Activated CD8-positive, alpha-beta memory T cell treated with anti-CD3 and anti-CD28 coated beads for 24 hours (primary cell): ENCODE results near the gene QKI.
"Not testable (repeated sequence)": the region's sequence is repeated elsewhere in the genome, so short reads cannot be mapped to it uniquely, and the experiment has no call there.

ENCODE experiments used
- DNase-seq: peaks from one replicate; pipeline ENCODE4 v3.0.0-alpha.2; 2020

QKI gene

DNA sequence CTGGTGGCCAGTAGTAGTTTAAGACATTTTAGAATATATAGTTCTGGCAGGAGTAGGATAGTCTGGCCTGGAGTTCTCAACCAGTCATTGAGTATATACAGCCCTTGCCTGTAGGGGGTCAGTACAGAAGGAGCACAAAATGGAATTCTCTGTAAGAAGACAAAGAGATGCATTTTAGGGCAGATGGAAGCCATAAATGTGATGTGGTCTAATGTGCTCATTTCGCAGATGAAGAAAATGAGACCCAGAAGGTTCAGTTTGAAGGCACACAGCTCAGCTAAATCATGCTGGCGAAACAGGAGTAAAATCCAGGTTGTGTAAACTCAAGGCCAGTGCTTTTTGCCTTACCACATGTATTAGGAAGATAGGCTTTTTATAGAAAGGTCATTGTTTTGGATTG lies 29.6 kb downstream of the QKI start:
- DNase-seq, result no peak

DNA sequence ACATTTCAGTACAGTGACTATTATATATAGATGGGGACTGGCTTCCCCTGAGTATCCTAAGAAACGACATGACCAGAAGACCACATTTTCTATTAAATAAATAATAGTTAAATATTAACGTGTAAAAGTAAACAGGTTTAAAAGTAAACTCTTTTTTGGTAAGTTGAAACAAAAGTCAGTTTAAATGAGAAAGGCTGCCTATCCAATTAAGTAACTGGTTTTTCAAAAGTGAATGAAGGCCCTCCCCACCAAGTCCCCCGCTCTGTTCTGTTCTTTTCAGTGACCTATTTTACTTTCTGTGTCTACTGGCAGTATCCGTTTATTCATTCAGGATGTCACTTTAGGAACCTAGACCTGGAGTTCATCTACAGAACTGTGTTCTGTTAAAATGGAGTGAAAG lies 32.0 kb downstream of the QKI start:
- no peak for DNase-seq

DNA sequence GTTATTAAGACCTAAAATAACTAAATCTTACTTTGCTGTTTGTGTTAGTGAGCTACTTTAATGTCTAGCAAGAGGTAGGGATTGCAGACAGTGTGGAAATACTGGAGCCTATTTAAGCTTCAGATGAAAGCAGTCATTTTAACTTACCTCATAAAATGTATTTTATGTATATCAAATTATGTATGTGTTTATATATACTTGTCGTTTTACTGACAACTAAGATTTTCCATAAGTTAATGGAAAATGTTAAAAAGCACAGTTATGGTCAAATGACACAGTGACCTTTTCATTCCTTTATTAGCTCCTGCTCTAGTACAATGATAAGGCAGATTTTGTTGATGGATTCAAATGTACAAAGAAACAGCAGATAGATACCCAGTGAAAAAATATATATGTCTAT lies 34.6 kb downstream of the QKI start:
- no peak for DNase-seq

DNA sequence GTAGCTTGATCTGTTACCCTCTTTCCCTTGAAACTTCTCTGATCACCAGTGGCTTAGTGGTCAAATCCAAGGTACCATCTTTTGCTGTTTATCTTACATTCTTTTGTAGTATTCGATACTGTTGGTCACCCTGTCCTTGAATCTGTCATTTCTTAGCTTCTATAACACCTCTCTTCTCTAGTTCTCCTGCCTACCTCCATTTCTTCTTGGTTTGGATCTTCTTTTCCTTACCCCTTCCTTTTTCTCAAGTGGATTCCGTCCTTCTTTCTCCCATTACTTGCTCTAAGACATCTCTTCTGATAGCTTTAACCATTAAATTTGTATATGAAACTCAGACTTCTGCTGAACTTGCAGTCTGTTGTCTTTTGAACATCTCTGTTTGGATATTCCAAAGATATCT lies 39.9 kb downstream of the QKI start:
- no peak for DNase-seq

DNA sequence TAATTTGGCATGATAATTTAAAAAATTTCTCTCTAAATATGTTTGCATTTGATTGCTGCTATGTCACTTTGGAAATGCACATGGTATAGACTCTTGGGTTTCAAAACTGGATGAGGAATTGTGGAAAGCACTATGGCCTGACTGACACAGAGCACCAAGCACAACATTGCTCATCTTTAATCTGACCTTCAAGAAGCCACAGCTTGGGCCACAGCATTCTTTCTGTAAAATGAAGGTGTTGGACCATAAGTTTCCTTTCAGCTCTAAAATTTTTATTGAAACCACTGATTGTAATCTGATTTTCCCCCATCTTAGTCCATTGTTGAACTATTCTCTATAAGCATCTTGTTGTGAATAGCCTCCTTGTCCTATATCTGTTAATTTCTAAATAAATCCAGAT lies 41.0 kb downstream of the QKI start:
- DNase-seq, result no peak

DNA sequence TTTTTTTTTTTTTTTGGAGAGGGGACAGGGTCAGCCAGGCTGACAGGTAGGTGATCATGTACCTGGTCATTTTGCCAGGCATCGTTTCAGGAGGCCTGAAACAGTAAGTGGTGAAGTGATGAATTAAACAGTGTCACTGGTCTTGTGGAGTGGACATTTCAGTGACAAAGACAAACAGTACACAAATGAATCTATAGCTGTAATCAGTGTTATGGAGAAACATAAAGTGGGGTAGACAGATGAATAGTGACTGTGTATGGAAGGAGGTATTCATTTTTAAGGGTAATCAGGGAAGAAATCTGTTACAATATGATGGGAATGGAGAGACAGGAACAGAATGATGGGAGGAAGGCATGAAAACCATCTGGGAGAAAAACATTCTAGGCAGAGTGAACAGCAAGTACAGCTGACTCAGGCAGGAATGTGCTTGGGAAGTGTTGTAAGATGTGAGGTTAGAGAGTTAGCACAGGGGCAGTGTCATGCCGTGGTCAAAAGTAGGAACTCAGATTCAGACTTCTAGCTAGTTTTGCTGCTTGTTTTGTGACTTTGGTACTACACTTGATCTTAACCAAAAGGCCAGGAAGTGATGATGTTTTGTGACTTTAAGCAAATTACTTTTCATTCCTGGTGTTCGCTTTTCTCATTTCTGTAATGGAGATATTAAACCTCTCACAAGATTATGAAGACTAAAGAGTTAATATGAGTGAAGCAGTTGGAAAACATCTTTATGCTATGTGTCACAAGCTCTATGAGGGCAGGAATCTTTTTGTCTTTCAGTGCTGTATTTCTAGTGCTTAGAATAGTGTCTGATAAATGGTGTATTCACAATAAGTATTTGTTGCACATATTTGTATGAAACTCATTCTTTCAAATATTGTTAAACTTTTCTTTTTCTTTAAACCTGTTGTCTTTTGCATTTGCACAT lies 43.4 kb downstream of the QKI start:
- no peak for DNase-seq

DNA sequence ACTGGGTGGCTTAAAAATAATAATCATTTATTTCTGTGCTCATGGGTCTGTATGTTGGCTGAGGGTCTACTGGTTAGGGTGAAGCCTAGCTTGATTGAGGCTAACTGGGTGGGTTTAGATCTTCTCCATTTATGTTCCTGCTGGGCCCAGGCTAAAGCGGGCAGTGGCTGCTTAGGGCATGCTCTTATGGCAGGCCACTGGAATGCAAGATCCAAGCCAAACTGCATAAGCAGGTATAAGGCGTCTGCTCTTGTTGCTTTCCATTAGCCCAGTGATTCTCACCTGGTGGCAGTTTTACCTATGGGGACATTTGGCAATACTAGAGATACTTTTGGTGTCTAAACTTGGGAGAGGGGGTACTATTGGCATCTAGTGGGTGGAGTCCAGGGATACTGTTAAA lies 44.5 kb downstream of the QKI start:
- no peak for DNase-seq

DNA sequence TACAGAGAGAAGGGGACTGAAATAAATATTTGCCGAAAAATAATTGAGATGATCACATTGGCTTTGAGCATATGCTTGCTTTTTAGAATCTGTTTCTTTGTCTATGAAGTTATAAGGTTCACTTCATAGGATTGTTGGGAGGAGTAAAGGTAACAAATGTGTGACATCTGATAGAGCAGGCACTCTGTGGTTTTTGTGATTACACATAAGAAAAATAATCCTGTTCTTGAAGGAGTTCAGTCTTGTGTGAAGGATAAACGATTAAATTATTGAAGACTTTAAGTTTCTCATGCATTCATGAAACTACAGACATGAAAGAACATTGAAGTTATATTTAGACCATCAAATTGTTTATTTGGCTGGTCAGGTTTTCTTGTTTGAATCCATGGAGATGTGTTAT lies 45.0 kb downstream of the QKI start:
- no peak for DNase-seq

DNA sequence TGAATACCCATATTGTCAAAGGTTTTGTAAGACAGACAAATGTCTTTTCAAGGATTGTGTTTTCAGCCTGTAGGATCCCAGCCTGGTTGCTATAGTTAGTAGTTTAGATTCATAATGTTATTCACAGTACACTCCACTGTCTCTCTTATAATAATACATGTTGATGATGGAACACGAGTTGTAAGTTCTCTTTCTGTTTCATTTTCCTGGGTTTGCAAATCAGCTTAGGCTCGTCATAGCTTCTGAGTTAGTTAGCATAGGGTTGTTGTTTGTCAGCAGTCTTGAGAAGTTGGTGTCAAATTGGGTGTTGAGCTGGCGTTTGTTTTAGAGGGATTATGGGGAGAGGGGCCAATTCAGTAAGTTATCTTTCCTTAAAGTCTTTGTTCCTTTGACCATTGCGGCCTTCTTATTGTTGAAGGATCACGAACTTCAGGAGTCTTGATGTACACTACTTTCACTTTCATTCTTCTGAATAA lies 45.8 kb downstream of the QKI start:
- peak; percentile 60 for DNase-seq

DNA sequence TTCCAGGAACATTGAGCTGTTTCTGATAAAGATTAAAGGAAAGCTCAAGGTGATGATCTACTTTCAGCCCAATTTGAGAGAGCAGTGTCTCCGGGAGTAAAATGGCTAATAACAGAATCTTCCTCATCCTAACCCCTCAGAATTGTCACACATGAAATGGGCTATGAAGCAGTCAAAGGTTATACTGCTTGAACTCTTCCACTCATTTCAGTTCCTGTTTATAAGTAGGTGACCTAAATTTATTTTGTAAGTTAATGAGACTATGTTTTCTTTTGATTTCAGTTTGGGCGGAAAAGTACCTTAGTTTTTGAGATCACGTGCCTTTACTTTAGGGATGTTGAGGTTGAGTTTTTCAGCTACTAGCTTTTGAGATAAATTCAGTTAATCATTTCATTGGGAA lies 47.2 kb downstream of the QKI start:
- no peak for DNase-seq

DNA sequence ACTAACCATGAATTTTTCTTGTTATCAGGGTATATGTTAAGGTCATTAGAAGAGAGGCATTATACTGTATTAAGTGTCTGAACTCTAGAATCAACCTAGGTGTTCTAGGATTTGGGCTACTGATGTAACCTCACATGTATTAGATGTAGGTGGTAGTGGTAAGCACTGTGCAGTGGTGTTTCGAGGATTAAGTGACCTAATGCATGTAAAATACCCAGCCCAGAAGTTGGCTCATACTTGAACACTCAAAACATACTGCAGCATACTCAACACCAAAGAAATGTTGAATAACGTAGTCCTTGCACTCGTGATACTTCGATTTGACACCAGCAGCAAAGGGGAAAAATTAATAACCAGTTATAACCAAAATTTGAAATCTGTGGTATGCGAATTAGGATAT lies 48.7 kb downstream of the QKI start:
- no peak for DNase-seq

DNA sequence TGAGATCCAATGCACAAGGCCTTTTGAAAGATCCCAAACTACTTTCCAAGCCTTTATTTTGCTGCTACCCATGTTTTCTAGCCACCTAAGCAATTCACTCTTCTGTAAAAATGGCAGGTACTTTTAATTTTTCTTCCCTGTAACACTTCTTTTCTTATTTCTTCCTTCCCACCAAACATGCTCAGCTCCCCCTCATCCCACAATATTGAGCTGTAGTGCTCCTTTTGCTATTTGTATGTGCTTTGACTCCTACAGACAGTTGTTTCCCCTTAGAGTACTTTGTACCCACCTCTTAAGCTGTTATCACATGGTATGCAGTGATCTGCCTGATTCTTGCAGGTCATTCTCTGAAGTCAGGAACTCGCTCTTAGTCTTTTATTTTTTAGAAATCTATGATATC lies 49.3 kb downstream of the QKI start:
- DNase-seq, result no peak

DNA sequence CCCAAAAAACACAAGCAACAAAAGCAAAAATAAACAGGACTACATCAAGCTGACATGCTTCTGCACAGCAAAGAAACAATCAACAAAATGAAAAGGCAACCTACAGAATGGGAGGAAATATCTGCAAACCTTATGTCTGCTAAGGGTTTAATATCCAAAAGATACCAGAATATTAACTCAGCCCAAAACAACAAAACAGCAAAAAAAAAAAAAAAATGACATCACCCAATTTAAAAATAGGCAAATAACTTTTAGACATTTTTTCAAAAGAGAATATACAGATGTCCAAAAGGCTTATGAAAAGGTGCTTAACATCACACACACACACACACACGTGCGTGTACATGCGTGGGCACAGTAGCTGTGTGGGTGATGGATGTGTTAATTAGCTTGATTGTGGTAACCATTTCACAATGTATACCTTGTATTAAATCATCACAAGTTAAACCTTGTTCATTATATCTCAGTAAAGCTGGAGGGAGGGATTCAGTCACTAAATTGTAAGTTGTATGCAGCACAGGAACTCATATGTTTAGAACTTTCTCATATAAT lies 52.4 kb downstream of the QKI start:
- no peak for DNase-seq

DNA sequence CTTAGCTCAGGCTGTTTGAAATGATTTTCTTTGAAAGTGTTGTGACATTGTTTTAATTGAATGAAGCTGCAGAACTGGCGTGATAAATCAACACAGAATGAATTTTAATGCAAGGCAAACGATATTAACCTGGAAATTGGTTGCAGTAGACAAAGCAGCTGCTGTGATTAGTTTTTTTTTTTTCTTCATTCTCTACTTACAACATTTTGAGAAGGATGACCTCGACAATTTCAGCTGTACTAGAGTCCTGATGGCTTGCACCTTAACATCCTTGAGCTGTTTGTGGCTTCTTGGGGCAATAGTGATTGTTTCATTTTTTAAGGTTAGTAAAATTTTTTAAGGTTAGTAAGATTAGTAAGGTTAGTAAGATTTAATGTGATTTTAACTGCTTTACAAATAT lies 54.2 kb downstream of the QKI start:
- no peak for DNase-seq

DNA sequence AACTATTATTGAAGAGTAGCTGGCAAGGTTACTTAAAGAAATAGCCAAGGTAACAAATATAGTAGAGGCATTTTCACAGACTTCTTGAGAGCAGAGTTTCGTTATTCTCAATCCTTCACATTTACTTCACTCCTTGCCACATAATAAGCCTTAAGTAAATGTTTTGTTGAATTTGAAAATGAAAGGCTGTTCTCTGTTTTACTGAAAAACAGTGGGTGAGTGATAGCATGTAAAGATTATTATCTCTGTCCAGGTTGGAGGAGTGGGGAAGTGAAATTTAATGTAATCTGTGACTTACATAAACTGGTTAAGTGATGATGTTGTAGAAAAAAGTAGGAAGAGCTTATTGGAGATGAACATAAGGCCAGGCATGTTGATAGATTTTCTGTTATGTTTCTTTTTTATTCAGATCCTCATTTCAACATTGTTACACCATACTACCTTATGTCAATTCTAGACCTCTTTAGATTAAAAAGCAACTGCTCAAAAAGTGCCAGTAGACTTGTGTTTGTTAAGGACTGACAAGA lies 55.0 kb downstream of the QKI start:
- no peak for DNase-seq

DNA sequence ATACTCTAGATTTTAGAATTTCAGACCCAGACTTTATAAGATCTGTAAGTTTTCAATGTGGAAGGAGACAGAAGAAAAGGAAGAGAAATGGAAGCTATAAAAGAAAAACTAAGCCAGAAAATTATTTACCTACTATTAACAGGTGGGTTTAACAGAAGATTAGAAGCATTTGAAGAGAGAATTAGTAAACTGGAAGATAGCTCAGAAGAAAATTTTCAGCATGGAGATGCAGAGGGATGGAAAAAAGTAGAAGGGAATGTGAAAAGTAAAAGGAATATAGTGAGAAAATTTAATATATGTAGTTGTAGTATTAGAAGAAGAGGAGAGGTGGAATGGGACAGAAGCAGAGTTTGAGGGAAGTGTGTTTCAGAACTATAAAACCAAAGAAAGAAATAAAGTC lies 56.1 kb downstream of the QKI start:
- no peak for DNase-seq

DNA sequence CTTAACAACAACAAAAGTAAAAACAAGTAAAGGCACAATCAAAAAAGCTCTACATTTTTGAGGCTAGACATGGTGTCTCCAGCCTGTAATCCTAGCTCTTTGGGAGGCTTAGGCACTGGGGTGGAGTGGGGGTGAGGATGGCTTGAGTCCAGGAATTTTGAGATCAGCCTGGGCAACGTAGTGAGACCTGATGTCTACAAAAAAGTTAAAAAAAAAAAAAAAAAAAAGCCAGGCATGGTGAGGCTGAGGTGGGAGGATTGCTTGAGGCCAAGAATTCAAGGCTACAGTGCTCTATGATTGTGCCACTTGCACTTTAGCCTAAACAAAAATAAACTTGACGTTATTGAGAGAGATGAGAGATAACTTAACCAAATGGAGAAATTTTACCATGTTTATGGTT lies 60.1 kb downstream of the QKI start:
- DNase-seq, result no peak

DNA sequence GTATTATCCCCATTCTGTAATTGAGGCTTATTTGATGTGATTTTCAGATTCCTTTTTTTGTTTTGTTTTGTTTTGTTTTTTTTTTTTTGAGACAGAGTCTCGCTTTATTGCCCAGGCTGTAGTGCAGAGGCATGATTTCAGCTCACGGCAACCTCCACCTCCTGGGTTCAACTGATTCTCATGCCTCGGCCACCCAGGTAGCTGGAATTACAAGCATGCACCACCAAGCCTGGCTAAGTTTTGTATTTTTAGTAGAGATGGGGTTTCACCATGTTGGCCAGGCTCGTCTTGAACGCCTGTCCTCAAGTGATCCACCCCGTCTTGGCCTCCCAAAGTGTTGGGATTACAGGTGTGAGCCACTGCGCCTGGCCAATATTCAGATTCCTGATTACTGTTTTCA lies 62.4 kb downstream of the QKI start:
- not testable (repeated sequence) for DNase-seq

DNA sequence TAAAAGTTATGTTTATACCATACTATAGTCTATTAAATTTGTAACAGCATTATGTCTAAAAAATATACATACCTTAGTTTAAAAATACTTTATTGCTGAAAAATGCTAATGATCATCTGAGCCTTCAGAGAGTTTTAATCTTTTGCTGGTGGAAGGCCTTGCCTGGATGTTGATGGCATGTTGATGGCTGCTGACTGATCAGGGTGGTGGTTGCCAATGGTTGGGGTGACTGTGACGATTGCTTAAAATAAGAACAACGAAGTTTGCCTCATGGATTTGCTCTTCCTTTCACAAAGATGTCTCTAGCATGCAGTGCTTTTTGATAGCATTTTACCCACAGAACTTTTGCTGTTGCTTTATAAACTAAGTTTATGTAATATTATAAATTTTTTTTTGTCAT lies 68.6 kb downstream of the QKI start:
- no peak for DNase-seq

DNA sequence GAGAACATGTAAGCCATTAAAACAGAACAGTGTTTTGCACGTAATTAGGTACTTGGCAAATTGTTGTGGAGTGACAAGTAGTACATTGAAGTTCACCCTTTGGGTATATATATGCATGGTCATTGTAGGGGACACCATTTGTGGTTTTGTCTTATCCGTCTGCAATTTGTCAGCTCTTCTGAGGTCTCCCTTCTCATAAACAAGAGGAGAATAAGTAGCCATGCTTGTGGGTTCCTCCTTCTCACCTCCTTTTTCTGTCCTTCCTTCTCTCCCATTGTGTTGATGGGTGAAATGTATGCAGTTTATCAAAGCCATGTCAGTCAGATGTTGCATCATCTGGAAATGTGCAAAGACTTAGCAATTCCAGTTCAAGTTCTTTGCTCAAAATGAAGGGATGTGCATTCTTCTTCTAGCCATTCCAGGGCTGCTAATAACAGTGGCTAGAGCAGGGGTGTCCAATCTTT lies 70.9 kb downstream of the QKI start:
- no peak for DNase-seq

DNA sequence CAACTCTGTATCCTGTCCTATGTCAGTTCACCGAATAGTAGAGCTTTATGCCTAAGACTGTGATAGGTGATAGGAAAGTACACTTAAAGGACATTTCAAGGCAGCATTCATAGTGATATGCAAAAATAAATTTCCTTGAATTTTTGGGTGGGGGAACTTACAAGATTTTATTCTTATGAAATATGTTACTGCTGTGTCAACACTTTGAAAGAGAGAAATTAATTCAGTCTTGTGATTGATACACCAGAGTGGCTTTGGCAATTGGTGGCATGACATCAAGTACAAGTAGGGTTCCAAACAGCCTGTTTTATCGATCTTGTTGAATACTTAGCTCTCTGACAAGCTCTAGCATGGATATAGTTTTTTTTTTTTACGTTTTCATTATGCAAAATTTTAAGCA lies 72.3 kb downstream of the QKI start:
- DNase-seq, result no peak

DNA sequence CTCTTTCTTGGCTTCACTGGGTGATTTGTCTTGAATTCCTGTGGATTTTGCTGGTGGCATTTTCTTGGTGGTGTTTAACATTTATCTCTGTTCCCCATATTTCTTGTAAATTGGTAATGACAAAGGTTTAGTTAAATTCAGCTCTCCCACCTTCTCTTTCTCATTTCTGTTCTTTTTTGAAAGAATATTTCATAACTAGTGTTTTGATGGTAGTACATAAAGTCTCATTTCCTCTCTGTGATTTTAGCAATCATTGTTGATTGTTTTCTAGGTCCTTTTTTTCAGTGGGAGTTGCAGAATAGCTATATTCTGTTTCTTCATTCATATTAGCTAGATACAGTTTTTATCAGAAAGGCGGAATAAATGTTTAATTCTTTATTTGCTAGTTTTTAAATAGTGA lies 73.1 kb downstream of the QKI start:
- DNase-seq, result no peak

DNA sequence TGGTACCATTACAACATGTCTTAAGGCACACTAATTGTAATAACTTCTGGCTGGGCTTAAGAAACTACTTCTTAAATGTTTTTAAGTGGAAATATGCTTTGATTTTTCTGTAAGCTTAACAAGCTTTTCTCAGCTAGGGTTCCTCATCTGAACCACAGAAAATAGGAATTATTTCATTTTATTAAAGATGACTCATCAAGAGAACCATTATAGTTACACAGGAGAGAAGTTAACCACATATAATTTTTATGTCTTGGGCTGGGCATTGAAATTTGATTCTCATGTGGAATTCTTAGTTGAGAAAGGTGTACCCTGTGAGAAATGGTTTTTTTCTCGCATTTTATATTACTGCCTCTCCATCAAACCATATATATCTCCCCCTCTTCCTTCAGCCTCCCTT lies 75.1 kb downstream of the QKI start:
- no peak for DNase-seq

DNA sequence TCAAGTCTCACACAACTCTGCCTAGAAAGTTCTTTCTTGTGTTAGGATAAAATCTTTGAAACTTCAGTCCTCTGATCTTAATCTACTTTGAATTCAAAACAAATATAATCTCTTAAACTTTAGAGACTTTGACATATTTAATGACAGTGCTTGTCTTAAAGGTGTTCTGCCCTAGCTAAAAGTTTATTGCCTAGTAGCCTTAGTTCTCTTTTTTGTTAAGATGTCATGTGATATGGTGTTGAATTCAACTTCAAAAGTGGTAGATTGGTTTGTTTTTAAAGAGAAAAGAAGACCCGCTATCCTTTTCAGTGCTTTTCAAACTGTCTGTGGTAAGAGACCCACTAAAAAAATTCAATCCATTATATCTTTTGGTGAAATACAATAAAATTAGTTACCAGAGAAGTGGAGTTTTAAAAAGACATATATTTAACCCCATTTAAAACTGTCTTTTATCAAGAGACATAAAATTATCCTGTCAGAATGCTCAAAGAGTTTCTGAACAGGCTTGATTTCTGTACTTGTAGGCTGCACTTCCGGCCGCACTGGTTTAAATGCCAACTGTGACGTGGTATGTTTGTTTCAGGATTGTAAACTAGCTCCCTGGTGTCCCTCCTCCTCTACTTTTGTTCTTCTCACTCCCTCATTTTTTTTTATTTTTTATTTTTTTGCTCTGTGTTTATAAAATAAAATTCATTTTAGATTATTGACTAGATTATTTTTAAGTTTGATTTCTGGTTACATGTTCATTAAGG lies 76.5 kb downstream of the QKI start:
- no peak for DNase-seq
